HepG2 (cell line): ENCODE data around the gene SLC15A3. TPM values are rescaled to one million over a fixed set of nuclear protein-coding genes. Genes with fewer than 3 reads are reported as not detected.

Experiments
- ATAC-seq: fragments of 200-7000 bp; cut with Tn5 transposase; 3 replicates; pipeline ENCODE4 v1.9.1; 2020; ENCODE audit warnings: mild to moderate bottlenecking, moderate library complexity
- BruUV-seq: library from RNA; stranded (reverse); fragments of 400-500 nt; replicated peaks from 2 replicates; lab custom pipeline; 2021; lab: Mats Ljungman, UMichigan
- CTCF ChIA-PET: fragments of 300-600 bp; formaldehyde crosslinking; extraction: SDS; loops from one replicate; lab custom pipeline; 2021; ENCODE audit warnings: low total read pairs, inconsistent platforms, low intra/inter-chr PET ratio; lab: Yijun Ruan, JAX
- POLR2A ChIA-PET: fragments of 350-600 bp; sonication (Branson Sonifier 250); formaldehyde crosslinking; loops from one replicate; lab custom pipeline; 2020; ENCODE audit warnings: antibody characterized with exemption, inconsistent platforms; lab: Yijun Ruan, JAX
- DNase-seq: peaks from one replicate; pipeline ENCODE4 v3.0.0-alpha.2; 2015; ENCODE audit warnings: low spot score
- FAIRE-seq: peaks from 3 replicates; lab custom pipeline; 2011; peaks lifted over from hg19 to GRCh38; lab: Jason Lieb, UNC
- H2AFZ ChIP-seq: one replicate; pipeline ENCODE4 v1.6.1; 2011; ENCODE audit warnings: low read length, inconsistent platforms
- H3K27ac ChIP-seq: fragments of 300-600 bp; 3 replicates; pipeline ENCODE4 v1.8.0; 2011; ENCODE audit warnings: mixed run types, mild to moderate bottlenecking, mixed read lengths, low read length, inconsistent platforms; ENCODE audit not compliant: insufficient read depth; ENCODE audit errors: extremely low read length
- H3K27me3 ChIP-seq, 2 experiments: fragments of 200-600 bp in 1 of 2; 2 replicates in 1 of 2; 3 replicates in 1 of 2; pipeline versions ENCODE4 v1.6.0 to v1.8.0; 2011; ENCODE audit warnings: low read length in 2 of 2, mild to moderate bottlenecking in 2 of 2, moderate library complexity in 2 of 2, inconsistent platforms in 1 of 2; ENCODE audit not compliant: insufficient read depth in 2 of 2, control insufficient read depth in 1 of 2
- H3K36me3 ChIP-seq, 2 experiments: fragments of 200-600 bp in 1 of 2; replicated peaks in 1 of 2; 2 replicates in 1 of 2; 3 replicates in 1 of 2; pipeline versions ENCODE4 v1.5.1 to v1.8.0; 2011; ENCODE audit warnings: low read length in 2 of 2, inconsistent platforms in 1 of 2; ENCODE audit not compliant: insufficient read depth in 2 of 2, control insufficient read depth in 1 of 2
- H3K4me1 ChIP-seq: 2 replicates; pipeline ENCODE4 v1.5.1; 2012; ENCODE audit warnings: low read length, inconsistent platforms; ENCODE audit not compliant: insufficient read depth
- H3K4me2 ChIP-seq: 2 replicates; pipeline ENCODE4 v1.6.0; 2011; ENCODE audit warnings: low read depth, low read length, inconsistent platforms
- H3K4me3 ChIP-seq, 3 experiments: fragments of 200-600 bp in 1 of 3; sonication (generic), shearing (Covaris generic) in 1 of 3; replicated peaks in 1 of 3; 2 replicates each; pipeline ENCODE4 v1.5.1; 2011 to 2016; ENCODE audit warnings: low read length in 3 of 3, inconsistent platforms in 2 of 3, low read depth in 2 of 3, mild to moderate bottlenecking in 2 of 3, control low read depth in 1 of 3, mixed read lengths in 1 of 3; ENCODE audit not compliant: insufficient read depth in 1 of 3
- H3K79me2 ChIP-seq: one replicate; pipeline ENCODE4 v1.6.1; 2011; ENCODE audit warnings: low read length, inconsistent platforms; ENCODE audit not compliant: insufficient read depth
- H3K9ac ChIP-seq: 2 replicates; pipeline ENCODE4 v1.6.0; 2011; ENCODE audit warnings: mild to moderate bottlenecking, low read depth, low read length, inconsistent platforms; ENCODE audit not compliant: insufficient read depth
- H3K9me3 ChIP-seq: 2 replicates; pipeline ENCODE4 v1.5.1; 2012; ENCODE audit warnings: mild to moderate bottlenecking, low read length
- H4K20me1 ChIP-seq: 2 replicates; pipeline ENCODE4 v1.6.0; 2011; ENCODE audit warnings: inconsistent platforms, mild to moderate bottlenecking, low read length, moderate library complexity; ENCODE audit not compliant: insufficient read depth
- HIVEP1 ChIP-seq: sonication (generic); formaldehyde crosslinking; IDR thresholded peaks from 2 replicates; pipeline ENCODE4 v1.4.0; 2020; ENCODE audit warnings: mild to moderate bottlenecking, missing genetic modification reagents
- NCOA2 ChIP-seq: sonication (generic); formaldehyde crosslinking; IDR thresholded peaks from 2 replicates; pipeline ENCODE4 v1.8.0; 2022; ENCODE audit warnings: inconsistent platforms
- NKX3-1 ChIP-seq: sonication (generic); formaldehyde crosslinking; IDR thresholded peaks from 2 replicates; pipeline ENCODE4 v1.5.0; 2020; ENCODE audit warnings: missing genetic modification reagents
- PRDM15 ChIP-seq: sonication (generic); formaldehyde crosslinking; IDR thresholded peaks from 2 replicates; pipeline ENCODE4 v1.4.0; 2020; ENCODE audit warnings: missing genetic modification reagents
- SMYD3 ChIP-seq: sonication (generic); formaldehyde crosslinking; IDR thresholded peaks from 2 replicates; pipeline ENCODE4 v1.8.1; 2023; ENCODE audit warnings: mild to moderate bottlenecking, missing genetic modification reagents
- U2AF1 ChIP-seq: fragments of 200-400 bp; formaldehyde crosslinking; optimal IDR thresholded peaks from 2 replicates; pipeline ENCODE3; 2017; ENCODE audit warnings: mild to moderate bottlenecking, low read depth, low read length
- ZBTB44 ChIP-seq: sonication (generic); formaldehyde crosslinking; IDR thresholded peaks from 2 replicates; pipeline ENCODE4 v1.4.0; 2020; ENCODE audit warnings: missing genetic modification reagents
- ZNF205 ChIP-seq: IDR thresholded peaks from 2 replicates; pipeline ENCODE4 v1.6.1; 2018; ENCODE audit warnings: missing biosample characterization, missing genetic modification reagents
- ZNF432 ChIP-seq: sonication (generic); formaldehyde crosslinking; IDR thresholded peaks from 2 replicates; pipeline ENCODE4 v1.5.0; 2020; ENCODE audit warnings: missing genetic modification reagents, mild to moderate bottlenecking, borderline replicate concordance
- ZNF503 ChIP-seq: sonication (generic); formaldehyde crosslinking; IDR thresholded peaks from 2 replicates; pipeline ENCODE4 v1.4.0; 2020; ENCODE audit warnings: missing genetic modification reagents
- ZNF607 ChIP-seq: sonication (generic); formaldehyde crosslinking; IDR thresholded peaks from 2 replicates; pipeline ENCODE4 v1.5.1; 2020; ENCODE audit warnings: missing genetic modification reagents, mild to moderate bottlenecking, borderline replicate concordance
- ZNF790 ChIP-seq: sonication (generic); formaldehyde crosslinking; IDR thresholded peaks from 2 replicates; pipeline ENCODE4 v1.8.0; 2022; ENCODE audit warnings: missing genetic modification reagents, mild to moderate bottlenecking, borderline replicate concordance
- WGBS: methylation state at CpG from one replicate; pipeline ENCODE4 v1.1.6; 2017; ENCODE audit warnings: low lambda C conversion rate; 5-methylcytosine and 5-hydroxymethylcytosine counted together
- in situ Hi-C: cut with HindIII; loops from 2 replicates; pipeline ENCODE4 v1.10.0; 2017; ENCODE audit warnings: low pct_unique_long_range_greater_than_20kb; ENCODE audit not compliant: extremely low pct_ligation_motif_present
- intact Hi-C: fragments of 100-400 bp; cut with micrococcal nuclease; formaldehyde crosslinking; loops from one replicate; pipeline ENCODE4 v1.10.0; 2022; ENCODE audit not compliant: unreplicated experiment
- polyA plus RNA-seq, 8 experiments: library from polyadenylated mRNA; depleted of rRNA in 3 of 8; stranded (reverse) in 7 of 8; unstranded in 1 of 8; fragments of >200 nt; fragmentation: Illumina TruSeq in 4 of 8; extraction: Trizol in 4 of 8; gene quantifications; 2 replicates each; pipeline versions ENCODE4 v1.2.1 to v1.2.3, GENCODE V29; 2011 to 2016; ENCODE audit warnings: low read depth in 4 of 8, missing spikeins in 1 of 8, mixed read lengths in 1 of 8; ENCODE audit not compliant: insufficient read depth in 1 of 8
- total RNA-seq, 5 experiments: library from RNA; depleted of rRNA; stranded (reverse); fragments of >200 nt; fragmentation: Illumina TruSeq; extraction: Trizol; gene quantifications; 2 replicates each; pipeline ENCODE4 v1.2.3, GENCODE V29; 2016; ENCODE audit warnings: low read depth in 1 of 5

The SLC15A3 gene
- total and polyA plus RNA-seq, 2 of the 13 experiments (the other 11 are each of a cell fraction or from before 2014, with no cell fraction given) = 0.45 to 0.77 TPM

- TF ChIP-seq ZNF790 = no peak; the same call in 1 of the 2 replicates
Measured at GRCh38 chr11:60924110-60924905, 27.7 kb downstream of the SLC15A3 start, which contains the start of gene TMEM132A (continued).

- ChIA-PET POLR2A (interaction anchor here (1.1 kb wide), 3 partner anchors 8 to 18 kb away, joined by 3 to 7 read pairs (median 4); partner anchors contain the start of gene TMEM109), CTCF (no interaction called here)
- BruUV-seq = no TSS peak
- DNase-seq = no peak
- peak; percentile 42 for ATAC-seq
- intact Hi-C loops (no loop called here), in situ Hi-C loops (no loop called here)
- peak overlapping the region; percentile 57 to 75 (median 73); a peak in 5 of 6 replicates for H3K4me3 ChIP-seq
- no peaks in the 10 kb centered on the region for H3K9me3 ChIP-seq
- no CpG with 5 or more reads among the region's 6 CpGs for WGBS
- peaks cover 22% of the 10 kb centered on the region for H3K4me1 ChIP-seq
- peaks cover 2 to 7% of the 10 kb centered on the region in 2 experiments; a peak in 4 of 5 replicates for H3K36me3 ChIP-seq
- H3K27me3 ChIP-seq = no peaks in the 10 kb centered on the region; a peak in 1 of 5 replicates
- no peaks in the 10 kb centered on the region for H3K79me2 ChIP-seq
- no peak for FAIRE-seq
- no peaks in the 10 kb centered on the region for H4K20me1 ChIP-seq
- peak overlapping the region; percentile 92 for H3K4me2 ChIP-seq
- peak overlapping the region; percentile 56 for H3K9ac ChIP-seq
- H3K27ac ChIP-seq = no peak overlapping the region
- no peak overlapping the region for H2AFZ ChIP-seq
- TF ChIP-seq HIVEP1 (CRISPR knock-in tag) = 0 out of 2 replicates have a peak, but pooled peaks have one; percentile 14
- no peak for TF ChIP-seq PRDM15
- no peak for TF ChIP-seq SMYD3 (CRISPR knock-in tag)
- TF ChIP-seq ZNF503 (CRISPR knock-in tag) = no peak
- TF ChIP-seq ZNF432 = no peak
- 0 out of 2 replicates have a peak, but pooled peaks have one; percentile 1 for TF ChIP-seq NCOA2 (CRISPR knock-in tag)
- no peak for TF ChIP-seq ZNF607 (CRISPR knock-in tag)
- TF ChIP-seq NKX3-1 (CRISPR knock-in tag) = no peak
- TF ChIP-seq ZBTB44 (CRISPR knock-in tag) = no peak
- TF ChIP-seq ZNF205 (CRISPR knock-in tag) = no peak
- TF ChIP-seq U2AF1 = no peak
Measured at GRCh38 chr11:60923800-60924109, 28.2 kb downstream of the SLC15A3 start.
